Uterus (tissue), 4 donors: ENCODE data around the gene CCR7. TPM values are rescaled to one million over a fixed set of nuclear protein-coding genes. Genes with fewer than 3 reads are reported as not detected.
A peak's percentile ranks its signal among the peaks of the same experiment; 100 is the strongest.

Experiments
- DNase-seq, 2 donors: peaks; one replicate each; pipeline ENCODE4 v3.0.0-alpha.2; 2019 to 2020
- H3K27ac ChIP-seq, 2 donors: fragments of 200-600 bp; sonication (generic); 1 replicate in 1 of 2; 2 replicates in 1 of 2; pipeline ENCODE4 v1.5.1; 2016 to 2018
- H3K27me3 ChIP-seq, 2 donors: fragments of 200-600 bp; sonication (generic); one replicate each; pipeline ENCODE4 v1.5.1; 2018 to 2019; ENCODE audit warnings: control low read depth in 1 of 2
- H3K36me3 ChIP-seq, 2 donors: fragments of 200-600 bp; sonication (generic); one replicate each; pipeline ENCODE4 v1.5.1; 2019; ENCODE audit warnings: control low read depth in 1 of 2
- H3K4me1 ChIP-seq, 2 donors: fragments of 200-600 bp; sonication (generic); one replicate each; pipeline ENCODE4 v1.5.1; 2018 to 2019; ENCODE audit warnings: control low read depth in 1 of 2
- H3K4me3 ChIP-seq, 2 donors: fragments of 200-600 bp; sonication (generic); 1 replicate in 1 of 2; 2 replicates in 1 of 2; pipeline ENCODE4 v1.5.1; 2018 to 2019; ENCODE audit warnings: mild to moderate bottlenecking in 1 of 2
- H3K9me3 ChIP-seq, 2 donors: fragments of 200-600 bp; sonication (generic); one replicate each; pipeline ENCODE4 v1.5.1; 2019; ENCODE audit warnings: control low read depth in 1 of 2
- POLR2A ChIP-seq, 2 donors: fragments of 450-650 bp; IDR thresholded peaks; one replicate each; pipeline ENCODE4 v1.6.1; 2016; ENCODE audit warnings: antibody characterized with exemption in 2 of 2, mild to moderate bottlenecking in 1 of 2, moderate library complexity in 1 of 2
- intact Hi-C: fragments of 100-400 bp; cut with DNase I; formaldehyde crosslinking; loops from one replicate; pipeline ENCODE4 v1.15.1; 2023; ENCODE audit warnings: low total_unique reads
- total RNA-seq, 4 donors: library from RNA; depleted of rRNA in 3 of 4; stranded (reverse); fragments of >200 nt in 3 of 4; gene quantifications; one replicate each; pipeline versions ENCODE4 v1.1.0 to v1.2.4, GENCODE V29; 2014 to 2023
- TF ChIP-seq, protein P1 (sequence below), 4 experiments: fragments of 200-600 bp in 2 of 4; fragments of 450-650 bp in 2 of 4; sonication (generic) in 2 of 4; IDR thresholded peaks; one replicate each; pipeline ENCODE4 v1.5.1; 2016 to 2019; ENCODE audit warnings: antibody characterized with exemption in 4 of 4, mild to moderate bottlenecking in 2 of 4, moderate library complexity in 1 of 4
- donor health status: DM: yes; HTN: yes; CAD: no.

The CCR7 gene
- total RNA-seq, 4 donors from 2014 or later: 0.14 TPM; not detected in 3

DNA sequence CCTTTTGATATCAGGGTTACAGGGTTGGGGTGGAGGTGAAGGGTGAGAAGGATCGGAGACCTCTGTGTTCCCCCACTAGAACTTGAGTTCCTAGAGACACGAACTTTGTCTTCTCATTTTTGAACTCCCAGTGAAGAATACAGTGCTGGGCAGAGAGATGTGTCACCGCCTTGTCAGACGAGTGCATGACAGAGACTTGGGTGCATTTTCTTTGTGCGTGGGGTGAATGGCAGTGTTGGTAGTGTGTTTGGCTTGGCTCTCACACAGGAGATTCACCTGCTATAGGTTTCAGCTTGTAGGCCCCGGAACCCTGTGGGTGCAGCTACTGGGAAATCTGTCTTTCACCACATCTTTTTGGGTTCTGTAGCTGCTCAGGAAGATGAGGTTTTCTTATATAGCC lies 40.0 kb upstream of the CCR7 start:
- Histone ChIP-seq H3K4me1 (no peaks in the 10 kb centered on the region), H3K36me3 (no peaks in the 10 kb centered on the region), H3K27me3 (no peaks in the 10 kb centered on the region), H3K9me3 (no peaks in the 10 kb centered on the region), H3K27ac (no peak overlapping the region), H3K4me3 (no peak overlapping the region)
- intact Hi-C loops: no loop called here
- TF ChIP-seq POLR2A (IDR thresholded peaks at IDR 0.05): no peak
- TF ChIP-seq, protein P1, sequence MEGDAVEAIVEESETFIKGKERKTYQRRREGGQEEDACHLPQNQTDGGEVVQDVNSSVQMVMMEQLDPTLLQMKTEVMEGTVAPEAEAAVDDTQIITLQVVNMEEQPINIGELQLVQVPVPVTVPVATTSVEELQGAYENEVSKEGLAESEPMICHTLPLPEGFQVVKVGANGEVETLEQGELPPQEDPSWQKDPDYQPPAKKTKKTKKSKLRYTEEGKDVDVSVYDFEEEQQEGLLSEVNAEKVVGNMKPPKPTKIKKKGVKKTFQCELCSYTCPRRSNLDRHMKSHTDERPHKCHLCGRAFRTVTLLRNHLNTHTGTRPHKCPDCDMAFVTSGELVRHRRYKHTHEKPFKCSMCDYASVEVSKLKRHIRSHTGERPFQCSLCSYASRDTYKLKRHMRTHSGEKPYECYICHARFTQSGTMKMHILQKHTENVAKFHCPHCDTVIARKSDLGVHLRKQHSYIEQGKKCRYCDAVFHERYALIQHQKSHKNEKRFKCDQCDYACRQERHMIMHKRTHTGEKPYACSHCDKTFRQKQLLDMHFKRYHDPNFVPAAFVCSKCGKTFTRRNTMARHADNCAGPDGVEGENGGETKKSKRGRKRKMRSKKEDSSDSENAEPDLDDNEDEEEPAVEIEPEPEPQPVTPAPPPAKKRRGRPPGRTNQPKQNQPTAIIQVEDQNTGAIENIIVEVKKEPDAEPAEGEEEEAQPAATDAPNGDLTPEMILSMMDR (IDR thresholded peaks at IDR 0.05): no peak
- no peak for DNase-seq

DNA sequence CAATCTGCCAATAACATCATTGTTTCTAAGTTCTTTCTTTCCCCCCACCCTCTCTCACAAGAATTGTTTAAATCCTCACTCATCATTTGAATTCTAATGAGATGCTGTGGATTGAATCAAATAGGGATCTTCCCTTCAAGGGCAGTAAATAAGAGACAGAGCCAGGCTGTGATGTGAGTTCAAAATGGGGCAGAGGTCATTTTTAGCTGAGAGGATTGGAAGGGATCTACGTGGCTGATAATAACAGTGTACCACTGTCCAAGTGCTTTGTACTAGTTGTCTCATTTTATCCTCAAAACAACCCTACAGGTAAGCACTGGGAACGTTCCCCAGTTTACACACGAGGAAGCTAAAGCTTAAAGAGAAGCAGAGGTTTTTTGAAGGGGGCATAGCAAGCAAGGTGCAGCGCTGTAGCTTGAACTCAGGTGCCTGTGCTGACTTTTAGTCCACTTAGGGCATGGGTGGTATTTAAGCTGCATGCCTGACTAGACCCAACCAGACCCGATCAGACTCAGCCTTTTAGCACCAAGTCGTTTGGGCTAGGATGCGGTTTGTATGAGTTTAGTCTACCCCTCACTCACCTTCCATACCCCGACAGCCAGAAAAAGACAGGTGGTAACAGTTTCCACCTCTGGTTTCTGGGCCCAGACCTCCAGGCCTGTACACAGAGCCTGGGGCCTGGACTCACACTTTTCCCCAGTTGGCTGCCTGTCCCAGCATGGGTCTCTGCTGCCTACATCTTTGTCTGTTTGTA lies 39.2 kb upstream of the CCR7 start:
- Histone ChIP-seq H3K9me3 (no peaks in the 10 kb centered on the region), H3K36me3 (no peaks in the 10 kb centered on the region), H3K4me1 (no peaks in the 10 kb centered on the region), H3K27me3 (no peaks in the 10 kb centered on the region), H3K27ac (no peak overlapping the region), H3K4me3 (no peak overlapping the region)
- no peak for DNase-seq
- TF ChIP-seq POLR2A (IDR thresholded peaks at IDR 0.05): no peak
- TF ChIP-seq, protein P1 (IDR thresholded peaks at IDR 0.05): no peak
- intact Hi-C loops: no loop called here

DNA sequence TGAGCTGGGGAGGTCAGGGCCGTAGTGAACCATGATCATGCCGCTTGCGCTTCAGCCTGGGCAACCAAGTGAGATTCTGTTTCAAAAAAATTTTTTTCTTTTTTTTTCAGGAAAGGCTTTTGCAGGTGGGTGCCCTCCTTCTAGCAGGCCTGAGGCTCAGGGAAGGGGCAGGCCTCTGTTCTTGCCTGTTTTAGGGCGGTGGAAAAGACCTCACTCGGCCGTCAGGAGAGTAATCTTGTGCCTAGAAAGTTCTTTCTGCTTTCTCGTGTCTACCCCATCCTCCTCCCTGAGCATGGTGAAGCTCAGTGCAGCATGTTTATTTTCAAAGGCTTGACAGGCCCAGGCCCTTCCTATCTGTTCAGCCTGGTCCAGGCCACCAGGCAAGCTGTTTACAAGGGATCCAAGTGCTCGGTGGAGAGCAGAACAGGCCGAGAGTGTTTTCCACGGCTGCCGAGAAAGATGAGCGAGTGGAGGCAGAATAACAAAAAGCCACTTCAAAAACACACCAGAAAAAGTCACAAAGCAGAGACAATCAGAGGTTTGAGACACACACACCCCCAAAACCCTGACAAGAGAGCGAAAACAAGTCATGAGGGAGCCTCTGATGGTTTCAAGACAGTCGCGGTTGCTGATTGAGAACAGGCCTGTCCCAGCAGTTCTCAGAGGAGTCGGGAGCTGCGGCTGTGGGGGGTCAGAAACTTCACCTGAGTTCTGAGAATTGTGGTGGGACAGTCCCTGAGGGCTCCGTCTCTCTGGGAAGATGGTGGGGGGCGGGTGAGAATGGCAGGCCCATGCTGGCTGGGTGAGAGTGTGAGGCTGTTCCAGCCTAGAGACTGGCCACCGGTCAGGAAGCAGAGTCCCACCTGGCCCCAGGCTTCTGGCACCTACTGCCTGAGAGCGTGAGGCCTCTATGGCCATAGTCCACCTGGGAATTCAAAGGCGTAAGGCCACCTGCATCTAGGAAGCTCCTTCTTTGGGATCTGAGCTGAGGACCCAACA lies 37.5 kb upstream of the CCR7 start:
- TF ChIP-seq POLR2A (IDR thresholded peaks at IDR 0.05): no peak
- TF ChIP-seq, protein P1 (IDR thresholded peaks at IDR 0.05): no peak
- H3K27me3 ChIP-seq: no peaks in the 10 kb centered on the region
- no peak for DNase-seq
- H3K36me3 ChIP-seq: no peaks in the 10 kb centered on the region
- peak overlapping the region in 1 of 2 donors; percentile 26 for H3K27ac ChIP-seq
- intact Hi-C loops: no loop called here
- no peaks in the 10 kb centered on the region for H3K9me3 ChIP-seq
- no peak overlapping the region for H3K4me3 ChIP-seq
- no peaks in the 10 kb centered on the region for H3K4me1 ChIP-seq

DNA sequence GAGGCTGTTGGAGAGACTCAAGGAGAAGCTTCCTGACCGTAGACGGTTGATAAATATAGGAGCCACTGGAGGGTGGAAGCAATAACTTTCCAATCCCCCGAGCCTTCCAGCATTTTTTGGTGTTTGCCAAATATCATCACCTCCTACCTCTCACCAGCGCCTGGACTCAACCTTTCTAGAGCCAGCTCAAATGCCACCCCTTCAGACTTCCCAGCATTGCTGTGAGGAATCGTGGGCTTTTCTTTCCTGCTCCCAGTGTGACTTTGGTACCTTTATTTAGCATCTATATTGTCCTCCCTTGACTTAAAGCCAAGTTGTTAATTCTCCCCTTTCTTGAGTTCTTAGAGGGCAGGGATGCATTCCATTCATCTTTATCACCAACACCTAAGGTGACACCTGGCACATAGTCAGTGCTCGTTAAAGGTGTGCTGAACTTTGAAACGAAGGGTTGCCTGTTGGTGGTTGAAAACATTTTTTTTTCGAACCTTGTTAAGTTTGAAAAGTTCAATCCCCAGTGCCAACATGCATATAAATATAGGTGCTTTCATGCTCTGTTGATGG lies 35.3 kb upstream of the CCR7 start:
- Histone ChIP-seq H3K27ac (no peak overlapping the region), H3K36me3 (no peaks in the 10 kb centered on the region), H3K27me3 (no peaks in the 10 kb centered on the region), H3K4me1 (no peaks in the 10 kb centered on the region), H3K9me3 (no peaks in the 10 kb centered on the region), H3K4me3 (no peak overlapping the region)
- TF ChIP-seq POLR2A (IDR thresholded peaks at IDR 0.05): no peak
- TF ChIP-seq, protein P1 (IDR thresholded peaks at IDR 0.05): no peak
- no peak for DNase-seq
- intact Hi-C loops: no loop called here

DNA sequence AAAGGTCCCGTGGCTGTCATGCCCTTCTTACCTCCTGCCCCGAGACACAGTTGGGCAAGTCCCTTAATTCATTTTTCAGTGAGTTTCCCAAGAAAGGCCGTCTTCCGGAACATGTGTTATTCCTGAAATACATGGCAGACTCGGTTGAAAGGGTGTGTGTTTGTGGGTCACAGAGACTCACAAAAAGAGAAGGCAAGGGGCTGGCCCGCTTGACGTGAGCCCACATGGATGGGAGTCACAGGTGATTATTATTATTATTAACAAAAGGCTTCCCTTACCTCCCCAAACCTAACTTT lies 34.1 kb upstream of the CCR7 start:
- H3K36me3 ChIP-seq: no peaks in the 10 kb centered on the region
- H3K4me3 ChIP-seq: no peak overlapping the region
- DNase-seq: no peak
- no peak for TF ChIP-seq POLR2A (IDR thresholded peaks at IDR 0.05)
- TF ChIP-seq, protein P1 (IDR thresholded peaks at IDR 0.05): no peak
- H3K27ac ChIP-seq: peak overlapping the region; percentile 47 to 78
- intact Hi-C loops: no loop called here
- H3K27me3 ChIP-seq: no peaks in the 10 kb centered on the region
- H3K9me3 ChIP-seq: no peaks in the 10 kb centered on the region
- no peaks in the 10 kb centered on the region for H3K4me1 ChIP-seq
